ENCODE results near the gene ECM1.
A peak's percentile ranks its signal among the peaks of the same experiment; 100 is the strongest.

ECM1 gene

GRCh38 chr1:150512846-150513245, 4.9 kb downstream of the ECM1 start:
- no peak for DNase-seq (ENCODE audit: low read depth in 3 of 3)

DNA sequence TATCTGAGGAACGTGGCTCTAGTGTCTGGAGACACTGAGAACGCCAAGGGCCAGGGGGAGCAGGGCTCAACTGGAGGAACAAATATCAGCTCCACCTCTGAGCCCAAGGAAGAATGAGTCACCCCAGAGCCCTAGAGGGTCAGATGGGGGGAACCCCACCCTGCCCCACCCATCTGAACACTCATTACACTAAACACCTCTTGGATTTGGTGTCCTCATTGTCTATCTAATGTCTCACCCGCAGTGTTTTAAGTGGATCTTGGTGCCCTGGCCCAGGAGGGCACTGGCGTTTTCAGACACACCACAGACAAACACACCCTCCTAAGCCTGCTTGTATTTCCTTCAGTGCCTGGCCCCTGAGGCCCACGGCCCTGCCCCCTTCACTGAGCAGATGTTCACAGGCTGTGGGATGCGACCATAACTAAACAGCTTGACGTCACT, 5.5 kb downstream of the ECM1 start:
- DNase-seq (ENCODE audit: low read depth in 3 of 3): no peak

- no peak for DNase-seq (ENCODE audit: low read depth in 3 of 3)
Observed at GRCh38 chr1:150514260-150514659, 6.4 kb downstream of the ECM1 start.

- DNase-seq (ENCODE audit: low read depth in 3 of 3): no peak
Observed at GRCh38 chr1:150514913-150515327, 7.0 kb downstream of the ECM1 start.

GRCh38 chr1:150515328-150516049, 7.6 kb downstream of the ECM1 start, which contains the start of gene FALEC:
FALEC (plus strand) TSS chr1:150515752.
- peak; percentile 82 to 91 (median 85) for DNase-seq (ENCODE audit: low read depth in 3 of 3)

DNA sequence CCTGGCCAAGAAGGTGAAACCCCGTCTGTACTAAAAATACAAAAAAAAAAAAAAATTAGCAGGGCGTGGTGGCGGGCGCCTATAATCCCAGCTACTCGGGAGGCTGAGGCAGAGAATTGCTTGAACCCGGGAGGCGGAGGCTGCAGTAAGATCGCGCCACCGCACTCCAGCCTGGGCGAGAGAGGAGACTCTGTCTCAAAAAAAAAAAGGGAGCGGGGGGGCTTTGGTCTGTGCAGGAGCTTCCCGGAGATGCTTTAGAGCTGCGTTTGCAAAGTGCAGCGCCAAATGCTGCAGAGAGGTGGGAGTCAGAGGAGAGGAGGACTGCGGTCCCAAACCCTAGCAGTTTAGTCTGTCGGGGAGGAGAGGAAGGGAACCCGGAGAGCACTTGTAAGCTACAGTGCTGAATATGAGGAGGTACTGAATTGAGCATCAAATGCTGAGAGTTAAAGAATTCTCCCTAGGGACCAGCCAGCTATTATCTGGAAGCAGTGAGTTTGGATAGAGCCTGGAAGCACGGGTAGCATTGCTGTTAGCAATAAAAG, 8.2 kb downstream of the ECM1 start:
- DNase-seq (ENCODE audit: low read depth in 3 of 3): peak in 1 of 3 donors; percentile 11

GRCh38 chr1:150516616-150517015, 8.7 kb downstream of the ECM1 start:
- DNase-seq (ENCODE audit: low read depth in 3 of 3): no peak

DNA sequence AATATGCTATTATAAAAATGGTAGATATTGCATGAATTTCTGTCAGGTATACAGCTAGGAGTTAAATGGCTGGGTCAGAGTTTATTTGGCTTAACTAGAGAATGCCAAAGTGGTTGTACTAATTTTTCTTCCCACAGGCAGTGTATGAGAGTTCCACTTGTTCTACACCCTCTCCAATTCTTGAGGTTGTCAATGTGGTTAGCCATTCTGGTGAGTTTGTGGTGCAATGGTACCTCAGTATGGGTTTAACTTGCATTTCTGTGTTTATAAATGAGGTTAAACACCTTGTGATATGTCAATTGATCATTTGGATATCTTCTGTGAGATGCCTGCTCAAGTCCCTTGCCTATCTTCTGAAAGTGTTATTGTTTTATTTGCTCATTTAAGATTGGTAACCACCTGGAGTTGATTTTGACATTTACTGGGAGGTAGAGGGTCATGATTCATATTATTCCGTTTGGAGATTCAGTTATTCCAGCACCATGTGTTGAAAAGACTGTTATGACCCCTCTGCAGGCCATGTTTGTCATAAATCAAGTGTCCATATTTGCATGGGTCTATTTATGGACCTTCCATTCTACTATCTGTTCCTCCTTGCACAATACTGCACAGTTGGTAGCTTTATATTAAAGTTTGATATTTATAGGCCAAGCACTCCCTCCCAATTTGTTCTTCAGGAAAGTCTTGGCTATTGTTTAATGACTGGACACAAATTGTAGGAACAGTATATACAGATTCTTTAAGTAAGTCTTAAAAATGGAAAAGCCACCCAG, 13.5 kb downstream of the ECM1 start:
- DNase-seq (ENCODE audit: low read depth in 3 of 3): no peak

GRCh38 chr1:150525348-150525747, 17.4 kb downstream of the ECM1 start:
- DNase-seq (ENCODE audit: low read depth in 3 of 3): no peak

DNA sequence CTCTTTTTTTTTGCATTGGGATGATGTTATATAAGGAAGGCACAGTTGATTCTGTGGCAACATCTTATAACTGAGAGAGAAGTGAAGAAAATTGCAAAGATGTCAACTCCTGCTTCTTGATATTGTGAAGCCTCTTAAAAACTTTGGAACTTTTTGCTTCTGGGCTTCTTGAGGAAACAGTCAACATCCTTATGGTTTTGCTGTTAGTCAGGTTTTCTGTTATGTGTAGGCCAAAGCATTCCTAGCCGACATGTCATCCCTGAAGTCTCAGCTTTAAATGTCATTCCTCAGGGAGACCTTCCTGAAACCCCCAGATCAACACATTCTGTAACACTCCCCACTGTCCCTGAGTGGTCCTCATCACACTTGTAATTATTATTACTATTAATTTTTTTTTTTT, 20.3 kb downstream of the ECM1 start:
- DNase-seq (ENCODE audit: low read depth in 3 of 3): no peak

DNA sequence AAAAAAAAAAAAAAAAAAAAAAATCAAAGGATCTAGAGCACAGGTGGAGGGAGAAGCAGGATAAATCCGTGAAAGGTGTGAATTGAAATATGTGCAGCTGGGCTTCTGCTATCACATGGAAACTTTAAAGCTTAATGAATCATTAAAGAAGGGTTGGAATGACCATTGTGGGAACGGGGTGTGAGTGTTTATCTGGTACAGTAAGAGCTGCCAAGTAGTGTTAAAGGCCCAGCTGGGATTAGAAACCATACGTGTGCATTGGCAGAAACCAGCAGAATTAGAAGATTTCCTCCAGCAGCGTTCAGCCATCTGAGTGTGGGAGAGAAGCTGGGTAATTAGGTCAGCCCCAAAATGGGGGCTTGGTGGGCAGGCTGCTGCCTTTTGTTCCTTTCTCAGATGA, 21.1 kb downstream of the ECM1 start:
- no peak for DNase-seq (ENCODE audit: low read depth in 3 of 3)

DNA sequence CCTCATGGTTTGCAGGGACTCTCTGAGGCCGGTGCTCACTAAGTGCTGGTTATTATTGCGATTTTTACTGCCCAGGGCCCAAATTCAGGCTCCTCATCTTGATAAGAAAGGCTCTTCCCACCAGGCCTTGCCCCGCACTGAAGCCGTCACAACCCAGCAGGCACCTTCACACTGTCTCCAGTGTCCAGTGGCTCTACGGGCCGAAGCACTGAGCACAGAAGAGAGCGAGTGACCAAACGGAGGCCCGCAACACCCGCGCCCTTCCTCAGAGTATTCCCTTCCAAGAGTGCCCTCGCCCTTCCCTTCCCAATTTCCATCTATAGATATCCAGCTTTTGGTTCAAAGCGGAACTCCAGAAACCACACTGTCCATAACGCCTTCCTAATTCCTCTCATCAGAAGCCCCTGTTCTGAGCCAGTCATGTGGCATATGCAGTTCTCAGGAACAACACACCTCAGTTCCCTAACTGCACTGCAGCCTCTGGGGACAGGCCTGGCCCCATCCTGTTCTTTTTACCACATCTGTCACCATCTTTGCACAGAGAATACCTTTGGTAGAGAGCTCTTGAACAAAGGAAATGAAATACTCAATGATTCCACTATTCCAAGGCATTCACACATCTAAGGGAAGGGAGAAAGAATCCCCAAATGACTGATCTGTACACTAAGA, 22.7 kb downstream of the ECM1 start:
- no peak for DNase-seq (ENCODE audit: low read depth in 3 of 3)

DNA sequence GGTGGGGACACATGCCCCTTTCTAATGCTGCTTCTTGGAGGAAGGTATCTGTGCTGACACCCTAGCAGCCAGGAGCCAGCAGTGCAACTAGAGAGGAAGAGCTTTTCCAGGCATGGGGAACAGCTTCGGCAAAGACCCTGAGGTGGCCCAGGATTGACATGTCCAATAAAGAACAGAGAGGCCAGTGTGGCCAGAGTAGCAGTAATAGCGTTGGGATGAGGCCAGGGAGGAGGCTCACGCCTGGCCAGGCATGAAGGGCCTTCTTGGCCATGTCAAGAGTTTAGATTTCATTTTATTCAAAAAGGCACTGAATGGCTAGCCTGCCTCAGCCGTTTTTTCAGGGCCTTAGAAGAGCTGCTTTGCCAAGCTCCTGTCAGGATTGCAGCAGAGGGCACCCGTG, 25.0 kb downstream of the ECM1 start:
- no peak for DNase-seq (ENCODE audit: low read depth in 3 of 3)

- DNase-seq (ENCODE audit: low read depth in 3 of 3): no peak
Observed at GRCh38 chr1:150534002-150534401, 26.1 kb downstream of the ECM1 start.

- no peak for DNase-seq (ENCODE audit: low read depth in 3 of 3)
Observed at GRCh38 chr1:150535511-150536287, 27.8 kb downstream of the ECM1 start.

- DNase-seq (ENCODE audit: low read depth in 3 of 3): no peak
Observed at GRCh38 chr1:150536836-150537731, 29.2 kb downstream of the ECM1 start.

DNA sequence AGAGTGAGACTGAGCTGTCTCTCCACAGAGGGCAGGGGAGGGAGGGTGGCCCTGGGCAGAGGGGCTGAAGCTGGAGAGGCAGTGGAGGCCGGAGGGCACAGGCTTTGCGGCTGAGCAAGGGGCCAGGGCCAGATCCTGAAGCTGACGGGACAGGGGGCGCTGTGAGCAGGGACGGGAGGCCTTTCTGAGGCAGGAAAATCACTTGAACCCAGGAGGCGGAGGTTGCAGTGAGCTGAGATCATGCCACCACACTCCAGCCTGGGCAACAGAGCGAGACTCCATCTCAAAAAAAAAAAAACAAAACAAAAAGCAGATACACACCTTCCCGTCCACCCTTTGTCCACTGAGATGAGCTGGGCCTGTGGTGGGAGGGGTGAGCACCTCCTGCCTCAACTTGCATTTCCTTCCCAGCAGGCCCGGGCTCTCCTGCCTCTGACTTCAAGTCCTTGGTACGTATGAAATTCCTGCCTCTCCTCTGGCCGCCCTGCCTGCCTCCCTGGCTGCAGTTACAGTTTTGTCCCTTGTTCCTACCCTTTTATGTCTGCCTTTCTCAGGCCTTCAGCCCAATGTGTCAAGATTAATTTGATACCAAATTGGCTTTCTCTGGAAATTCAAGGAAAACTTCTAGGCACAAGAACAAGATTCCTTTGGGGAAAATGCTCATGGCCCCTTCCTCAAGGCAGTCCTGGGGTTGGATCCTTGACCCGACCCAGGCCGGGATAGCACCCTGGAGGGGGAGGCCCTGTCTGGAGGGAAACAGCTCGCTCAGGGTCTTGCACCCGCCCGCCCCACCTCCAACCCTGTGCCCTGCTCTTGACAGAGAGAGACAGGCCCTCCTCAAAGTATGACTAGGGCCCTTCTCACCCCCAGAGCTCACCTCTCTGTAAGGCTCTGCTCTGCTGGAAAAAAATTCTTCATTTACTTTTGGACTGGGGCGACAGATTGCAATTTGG, 30.1 kb downstream of the ECM1 start:
- no peak for DNase-seq (ENCODE audit: low read depth in 3 of 3)

- no peak for DNase-seq (ENCODE audit: low read depth in 3 of 3)
Observed at GRCh38 chr1:150543500-150544143, 35.7 kb downstream of the ECM1 start.

GRCh38 chr1:150544204-150544603, 36.3 kb downstream of the ECM1 start:
- DNase-seq (ENCODE audit: low read depth in 3 of 3): no peak
